K562 (cell line): ENCODE results near the gene SUPT20HL2. TPM values are rescaled to one million over a fixed set of nuclear protein-coding genes. Genes with fewer than 3 reads are reported as not detected.

Experiments
- ADNP ChIP-seq: fragments of 200-800 bp; sonication (Bioruptor generic); IDR thresholded peaks from 2 replicates; pipeline ENCODE4 v1.6.1; 2016; ENCODE audit warnings: missing genetic modification characterization, missing compliant biosample characterization
- CREB5 ChIP-seq: fragments of 250-450 bp; sonication (Bioruptor Pico); IDR thresholded peaks from 2 replicates; pipeline ENCODE4 v1.5.0; 2020; ENCODE audit warnings: mild to moderate bottlenecking
- EP400 ChIP-seq: fragments of 450-650 bp; IDR thresholded peaks from 2 replicates; pipeline ENCODE4 v1.6.1; 2017; ENCODE audit warnings: antibody characterized with exemption, mild to moderate bottlenecking, moderate library complexity
- FOXA1 ChIP-seq: fragments of 450-650 bp; IDR thresholded peaks from 2 replicates; pipeline ENCODE4 v1.6.1; 2016; ENCODE audit warnings: mild to moderate bottlenecking, borderline replicate concordance
- HMG20B ChIP-seq: fragments of 250-450 bp; sonication (Bioruptor Pico); IDR thresholded peaks from 2 replicates; pipeline ENCODE4 v1.5.0; 2021; ENCODE audit warnings: mild to moderate bottlenecking
- PTTG1 ChIP-seq: fragments of 450-650 bp; IDR thresholded peaks from 2 replicates; pipeline ENCODE4 v1.6.1; 2016; ENCODE audit warnings: low read depth, mild to moderate bottlenecking, missing genetic modification characterization, missing compliant biosample characterization
- RBM39 ChIP-seq: fragments of 200-400 bp; formaldehyde crosslinking; optimal IDR thresholded peaks from 2 replicates; pipeline ENCODE3; 2018; ENCODE audit warnings: low read depth, low read length
- SFPQ ChIP-seq: fragments of 200-400 bp; formaldehyde crosslinking; IDR thresholded peaks from 2 replicates; pipeline ENCODE4 v1.6.1; 2017; ENCODE audit warnings: mild to moderate bottlenecking, low read depth, low read length, moderate library complexity
- TEAD2 ChIP-seq: fragments of 450-650 bp; IDR thresholded peaks from 2 replicates; pipeline ENCODE4 v1.6.1; 2016; ENCODE audit warnings: missing genetic modification characterization, control low read depth, missing compliant biosample characterization
- U2AF2 ChIP-seq: fragments of 200-400 bp; formaldehyde crosslinking; optimal IDR thresholded peaks from 2 replicates; pipeline ENCODE3; 2017; ENCODE audit warnings: low read depth, mild to moderate bottlenecking, low read length
- ZNF407 ChIP-seq: fragments of 450-650 bp; IDR thresholded peaks from 2 replicates; pipeline ENCODE4 v1.6.1; 2016; ENCODE audit warnings: low read depth
- polyA plus RNA-seq, 8 experiments: library from polyadenylated mRNA; depleted of rRNA in 4 of 8; stranded (reverse) in 5 of 8; unstranded in 3 of 8; fragments of >200 nt; fragmentation: Nextera tagmentation in 2 of 8; fragmentation: Illumina TruSeq in 1 of 8; extraction: Ambion mirVana in 2 of 8; extraction: Trizol in 1 of 8; gene quantifications; 2 replicates each; pipeline versions ENCODE4 v1.2.1 to v1.2.3, GENCODE V29; 2011 to 2014; ENCODE audit warnings: inconsistent platforms in 1 of 8, missing spikeins in 1 of 8
- total RNA-seq, 7 experiments: library from RNA; depleted of rRNA in 6 of 7; stranded (reverse); fragments of >200 nt in 6 of 7; fragmentation: Illumina TruSeq in 2 of 7; extraction: Trizol in 2 of 7; gene quantifications; 2 replicates each; pipeline versions ENCODE4 v1.2.1 to v1.2.3, GENCODE V29; 2011 to 2021; ENCODE audit warnings: low replicate concordance in 1 of 7

Gene SUPT20HL2
- total and polyA plus RNA-seq, 9 of the 15 experiments (the other 6 are each of a cell fraction or from before 2014, with no cell fraction given), result 0.04 TPM; not detected in 8

GRCh38 chrX:24360272-24360671, 46.4 kb upstream of the SUPT20HL2 start, which contains the start of gene SUPT20HL1 (continued):
- TF ChIP-seq ZNF407, result no peak
- no peak for TF ChIP-seq CREB5 (CRISPR knock-in tag)
- TF ChIP-seq SFPQ, result no peak
- no peak for TF ChIP-seq U2AF2
- TF ChIP-seq HMG20B (CRISPR knock-in tag), result no peak
- TF ChIP-seq RBM39, result no peak
- TF ChIP-seq FOXA1, result no peak
- TF ChIP-seq TEAD2 (tag), result no peak
- TF ChIP-seq EP400, result no peak
- TF ChIP-seq ADNP (tag), result no peak
- no peak for TF ChIP-seq PTTG1
